Frontal cortex (tissue), 4 donors: ENCODE measurements around the gene LRRC75B. TPM values are rescaled to one million over a fixed set of nuclear protein-coding genes. Genes with fewer than 3 reads are reported as not detected.
"Not testable (repeated sequence)": the region's sequence is repeated elsewhere in the genome, so short reads cannot be mapped to it uniquely, and the experiment has no call there.

ENCODE experiments used
- DNase-seq, 2 donors: peaks; one replicate each; pipeline ENCODE4 v3.0.0; 2012; ENCODE audit warnings: low spot score in 2 of 2
- FAIRE-seq: peaks from 2 replicates; lab custom pipeline; 2012; peaks lifted over from hg19 to GRCh38; lab: Jason Lieb, UNC
- total RNA-seq: library from RNA; depleted of rRNA; stranded (reverse); fragments of >200 nt; gene quantifications from one replicate; pipeline ENCODE4 v1.2.3, GENCODE V29; 2014
- donor health status: control.
- donor health status: control.
- donor health status: control.

LRRC75B gene, protein sequence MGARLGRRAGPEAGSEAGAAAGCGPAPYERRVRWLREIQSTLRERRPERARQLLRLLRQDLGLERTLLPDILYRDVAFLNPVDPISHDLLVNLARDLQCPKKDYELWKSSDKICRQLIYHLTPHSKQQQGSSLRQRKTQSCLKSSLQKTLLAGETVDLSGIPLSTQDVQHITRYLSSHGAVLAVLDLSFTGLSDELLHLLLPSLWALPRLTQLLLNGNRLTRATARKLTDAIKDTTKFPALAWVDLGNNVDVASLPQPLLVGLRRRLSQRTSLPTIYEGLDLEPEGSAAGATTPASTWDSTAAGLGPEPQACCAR
- 8.2 TPM for total RNA-seq

DNA sequence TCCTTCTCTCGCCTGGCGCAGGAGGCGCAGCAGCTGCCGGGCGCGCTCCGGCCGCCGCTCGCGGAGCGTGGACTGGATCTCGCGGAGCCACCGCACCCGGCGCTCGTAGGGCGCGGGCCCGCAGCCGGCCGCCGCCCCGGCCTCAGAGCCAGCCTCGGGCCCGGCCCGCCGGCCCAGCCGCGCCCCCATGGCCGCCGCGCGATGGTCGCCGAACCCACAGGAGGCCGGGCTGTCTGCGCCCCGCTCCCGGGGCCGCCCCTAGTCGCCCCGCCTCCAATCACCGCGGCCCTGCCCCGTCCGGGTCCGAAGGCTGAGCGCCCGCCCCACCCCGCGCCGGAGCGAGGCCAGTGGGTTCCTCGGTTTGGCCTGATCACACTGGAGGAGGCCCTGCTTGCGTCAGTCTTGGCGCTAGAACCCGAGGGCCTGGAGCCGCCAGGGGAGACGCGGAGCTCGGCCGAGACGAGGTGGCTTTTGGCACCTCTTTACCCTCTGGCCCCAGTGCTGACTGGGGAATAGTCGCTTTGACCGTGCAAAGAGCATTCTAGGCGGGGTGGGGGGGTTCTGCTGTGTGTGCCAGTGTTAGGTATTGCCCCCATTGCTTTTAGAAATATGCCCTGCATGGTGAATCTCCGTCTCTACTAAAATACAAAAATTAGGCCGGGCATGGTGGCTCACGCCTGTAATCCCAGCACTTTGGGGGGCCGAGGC is at the start of gene LRRC75B:
Gene LRRC75B, minus strand, starts transcription at position 223 of the 708 bp plus-strand sequence. Its CDS starts 34 bp downstream, at position 189.
- peak; percentile 83 to 92 for DNase-seq
- no peak for FAIRE-seq

DNA sequence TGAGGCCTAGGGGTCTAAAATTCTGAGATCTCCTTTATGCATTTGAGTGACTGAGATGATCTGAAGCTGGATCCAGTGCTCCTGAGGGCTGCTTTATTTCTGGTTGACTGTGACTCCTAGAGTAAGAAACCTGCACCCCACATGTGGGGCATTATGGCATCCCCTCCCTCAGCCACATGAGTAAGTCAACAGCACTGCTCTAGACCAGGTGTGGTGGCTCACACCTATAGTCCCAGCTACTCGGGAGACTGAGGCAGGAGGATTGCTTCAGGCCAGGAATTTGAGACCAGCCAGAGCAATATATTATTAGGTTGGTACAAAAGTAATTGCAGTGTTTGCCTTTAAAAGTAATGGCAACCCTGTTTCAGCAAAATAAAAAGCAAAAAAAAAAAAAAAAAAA is 49.4 kb upstream of the LRRC75B start:
- FAIRE-seq, DNase-seq: not testable (repeated sequence)

DNA sequence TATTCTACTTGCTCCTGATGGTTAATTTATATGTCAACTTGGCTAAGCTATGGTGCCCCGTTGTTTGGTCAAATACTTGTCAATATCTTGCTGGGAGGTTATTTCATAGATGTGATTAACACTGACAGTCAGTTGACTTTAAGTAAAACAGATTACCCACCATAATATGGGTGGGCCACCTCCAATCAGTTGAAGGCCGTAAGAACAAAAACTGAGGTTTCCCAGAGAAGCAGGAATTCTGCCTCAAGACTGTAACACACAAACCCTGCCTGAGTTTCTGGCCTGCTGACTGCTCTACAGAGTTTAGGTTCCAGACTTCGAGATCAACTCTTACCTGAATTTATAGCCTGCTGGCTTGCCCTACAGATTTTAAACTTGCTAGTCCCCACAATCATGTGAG is 43.6 kb upstream of the LRRC75B start:
- not testable (repeated sequence) for FAIRE-seq

DNA sequence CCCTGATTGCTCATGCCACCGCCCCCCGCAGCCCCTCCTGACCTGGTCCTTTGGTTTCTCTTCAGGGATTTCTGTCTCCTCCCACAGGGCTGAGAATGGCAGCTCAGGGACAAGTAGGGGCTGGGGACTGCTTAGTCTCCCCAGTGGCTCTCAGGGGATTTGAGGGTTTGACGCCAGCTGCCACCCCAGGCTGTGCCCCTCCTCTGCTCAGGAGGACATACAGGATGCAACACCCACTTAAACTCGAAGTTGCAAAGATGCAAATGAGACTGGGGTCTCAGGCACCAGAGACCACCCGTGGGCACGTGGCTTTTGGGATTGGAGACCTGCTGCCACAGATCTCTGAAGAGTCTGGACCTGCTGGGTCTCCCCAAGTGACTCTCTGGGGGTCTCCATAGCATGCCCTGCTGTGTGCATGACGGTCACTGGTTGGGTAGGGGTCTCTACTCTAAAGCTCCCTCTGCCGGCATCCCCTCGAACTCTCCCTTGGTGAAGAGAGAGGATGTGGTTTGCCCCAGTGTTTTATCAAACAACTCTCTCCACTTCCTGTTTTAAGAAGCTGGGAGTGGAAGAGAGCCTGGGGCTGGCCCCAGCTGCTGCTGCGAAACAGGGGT is 42.0 kb upstream of the LRRC75B start:
- FAIRE-seq, DNase-seq: not testable (repeated sequence)

More for the DNA sequence above, 43.6 kb upstream of the LRRC75B start:
- DNase-seq: not testable (repeated sequence)

DNA sequence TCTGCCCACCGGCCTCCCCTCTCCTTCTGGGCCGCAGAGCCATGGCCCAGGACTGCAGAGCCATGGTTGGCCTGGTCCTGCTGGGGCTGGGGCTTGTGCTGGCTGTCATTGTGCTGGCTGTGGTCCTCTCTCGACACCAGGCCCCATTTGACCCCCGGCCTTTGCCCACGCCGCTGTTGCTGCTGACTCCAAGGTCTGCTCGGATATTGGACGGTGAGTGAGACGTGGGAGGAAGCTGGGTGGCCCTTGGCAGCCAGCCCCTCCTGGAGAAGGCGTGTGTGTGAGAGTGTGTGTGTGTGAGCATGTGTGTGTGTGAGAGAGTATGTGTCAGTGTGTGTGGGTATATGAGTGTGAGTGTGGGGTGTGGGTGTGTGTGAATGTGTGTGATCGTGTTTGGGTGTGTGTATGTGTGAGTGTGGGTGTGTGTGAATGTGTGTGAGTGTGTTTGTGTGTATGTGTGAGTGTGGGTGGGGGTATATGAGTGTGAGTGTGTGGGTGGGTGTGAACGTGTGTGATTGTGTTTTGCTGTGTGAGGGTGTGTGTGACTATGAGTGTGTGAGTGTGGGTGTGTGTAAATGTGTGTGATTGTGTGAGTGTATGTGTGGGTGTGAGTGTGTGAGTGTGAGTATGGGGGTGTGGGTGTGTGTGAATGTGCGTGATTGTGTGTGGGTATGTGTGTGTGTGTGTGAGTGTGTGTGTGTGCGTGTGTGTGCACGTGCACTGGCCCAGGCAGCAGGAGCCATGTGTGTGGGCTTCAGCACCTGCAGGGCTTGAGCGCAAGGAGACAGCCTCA is 40.6 kb upstream of the LRRC75B start:
- not testable (repeated sequence) for DNase-seq, FAIRE-seq

DNA sequence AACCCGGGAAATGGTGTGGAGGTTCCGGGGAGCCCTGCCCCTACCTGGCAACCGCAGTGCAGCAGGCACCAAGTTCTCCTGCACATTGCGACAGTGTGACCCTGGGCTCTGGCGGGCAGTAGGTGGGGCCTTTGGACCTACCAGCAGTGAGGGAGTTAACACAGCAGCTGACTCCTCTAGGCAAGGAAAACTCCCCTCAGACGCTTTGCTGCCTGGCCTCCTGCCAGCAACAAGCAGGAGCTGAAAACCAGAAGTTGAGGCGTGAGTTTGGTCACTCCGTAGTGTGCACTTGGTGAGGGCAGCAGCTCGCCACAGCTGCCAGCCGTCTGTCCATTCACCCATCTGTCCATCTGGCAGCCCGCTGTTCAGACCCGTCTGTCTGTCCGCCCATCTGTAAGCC is 39.8 kb upstream of the LRRC75B start:
- FAIRE-seq, DNase-seq: not testable (repeated sequence)

DNA sequence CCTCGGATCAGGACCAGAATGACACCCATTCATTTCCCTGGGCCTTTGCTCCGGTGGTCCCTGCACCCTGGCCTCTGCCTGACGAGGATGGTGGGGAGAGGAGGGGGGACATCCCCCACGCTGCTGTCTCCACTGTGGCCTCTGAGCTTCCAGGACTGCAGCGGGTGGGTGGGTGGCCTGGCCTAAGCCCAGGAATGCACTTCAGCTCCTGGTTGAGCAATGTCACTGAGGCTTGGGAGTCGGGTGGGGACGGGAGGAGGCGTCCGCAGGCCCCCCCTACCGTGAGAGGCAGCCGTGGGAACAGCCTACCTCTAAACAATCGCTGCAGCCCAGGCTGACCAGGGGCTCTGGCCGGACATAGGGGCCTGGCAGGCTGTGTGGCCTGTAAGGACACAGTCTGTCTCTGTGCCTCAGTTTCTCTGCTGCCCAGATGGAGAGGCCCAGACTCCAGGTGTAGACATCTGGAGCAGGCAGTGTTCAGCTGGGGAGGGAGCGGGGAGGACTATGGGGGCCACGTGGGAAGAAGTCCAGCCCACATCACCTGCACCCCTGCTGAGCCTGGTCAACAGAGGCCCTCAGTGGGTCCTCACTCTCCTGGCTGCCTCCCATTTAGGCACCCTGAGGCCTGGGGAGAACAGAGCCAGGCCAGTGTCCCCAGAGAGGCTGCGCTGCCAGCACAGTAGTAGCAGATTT is 38.7 kb upstream of the LRRC75B start:
- not testable (repeated sequence) for DNase-seq, FAIRE-seq

DNA sequence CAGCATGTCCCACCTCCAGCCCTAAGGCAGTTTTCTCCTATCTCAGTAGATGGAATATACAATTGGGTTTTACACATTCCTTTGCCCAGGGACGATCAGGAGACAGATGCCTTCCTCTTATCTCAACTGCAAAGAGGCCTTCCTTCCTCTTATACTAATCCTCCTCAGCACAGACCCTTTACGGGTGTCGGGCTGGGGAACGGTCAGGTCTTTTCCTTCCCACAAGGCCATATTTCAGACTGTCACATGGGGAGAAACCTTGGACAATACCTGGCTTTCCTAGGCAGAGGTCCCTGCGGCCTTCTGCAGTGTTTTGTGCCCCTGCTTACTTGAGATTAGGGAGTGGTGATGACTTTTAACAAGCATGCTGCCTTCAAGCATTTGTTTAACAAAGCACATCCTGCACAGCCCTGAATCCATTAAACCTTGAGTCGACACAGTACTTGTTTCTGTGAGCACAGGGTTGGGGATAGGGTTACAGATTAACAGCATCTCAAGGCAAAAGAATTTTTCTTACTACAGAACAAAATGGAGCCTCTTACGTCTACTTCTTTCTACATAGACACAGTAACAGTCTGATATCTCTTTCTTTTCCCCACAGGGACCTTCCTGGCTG is 38.0 kb upstream of the LRRC75B start:
- FAIRE-seq, DNase-seq: not testable (repeated sequence)

DNA sequence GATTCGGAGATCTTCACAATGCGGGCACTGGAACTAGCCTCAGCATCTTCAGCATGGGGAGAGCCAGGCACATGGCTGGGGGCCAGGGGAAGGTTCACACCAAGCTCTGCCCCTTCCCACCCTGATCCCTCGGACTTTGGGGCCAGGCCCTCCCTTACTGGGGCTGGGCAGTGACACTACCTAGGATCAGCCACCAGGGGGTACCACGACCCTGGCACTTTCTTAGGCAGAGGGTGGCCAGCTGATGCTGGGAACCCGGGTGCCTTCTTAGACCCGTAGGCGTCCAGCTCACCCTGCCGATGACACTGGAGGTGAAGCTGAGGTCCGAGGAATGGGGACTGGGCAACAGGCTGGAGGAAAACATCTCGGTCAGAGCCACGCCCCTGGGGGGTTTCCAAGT is 36.2 kb upstream of the LRRC75B start:
- FAIRE-seq: not testable (repeated sequence)

DNA sequence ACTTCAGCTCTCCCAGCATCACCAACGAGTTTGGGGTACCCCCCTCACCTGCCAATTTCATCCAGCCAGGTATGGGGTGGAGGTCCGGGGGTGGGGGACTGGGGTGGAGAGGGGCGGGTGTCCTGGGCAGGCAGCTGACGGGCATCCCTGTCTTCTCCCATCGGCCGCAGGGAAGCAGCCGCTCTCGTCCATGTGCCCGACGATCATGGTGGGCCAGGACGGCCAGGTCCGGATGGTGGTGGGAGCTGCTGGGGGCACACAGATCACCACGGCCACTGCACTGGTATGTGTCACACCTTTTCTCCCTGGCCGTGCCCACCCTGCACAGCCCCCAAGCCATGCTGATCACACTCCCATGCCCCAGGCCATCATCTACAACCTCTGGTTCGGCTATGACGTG is 35.0 kb upstream of the LRRC75B start:
- DNase-seq, FAIRE-seq: not testable (repeated sequence)

More for the DNA sequence above, 36.2 kb upstream of the LRRC75B start:
- not testable (repeated sequence) for DNase-seq

DNA sequence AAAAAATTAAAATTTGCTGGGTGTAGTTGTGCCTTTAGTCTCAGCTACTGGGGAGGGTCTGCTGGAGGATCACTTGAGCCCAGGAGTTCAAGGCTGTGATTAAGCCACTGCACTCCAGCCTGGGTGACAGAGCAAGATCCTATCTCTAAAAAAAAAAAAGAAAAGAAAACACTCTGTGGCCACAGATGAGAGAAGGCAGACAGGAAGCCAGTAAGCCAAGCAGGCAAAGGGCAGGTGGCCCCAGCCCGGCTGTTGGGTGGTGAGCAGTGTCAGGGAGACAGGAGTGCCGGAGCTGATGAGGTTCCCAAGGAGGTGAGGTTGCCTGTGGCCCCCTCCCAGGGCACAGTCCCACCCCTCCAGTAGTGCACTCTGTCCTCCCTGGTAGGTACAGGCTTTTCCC is 29.7 kb upstream of the LRRC75B start:
- not testable (repeated sequence) for DNase-seq, FAIRE-seq

DNA sequence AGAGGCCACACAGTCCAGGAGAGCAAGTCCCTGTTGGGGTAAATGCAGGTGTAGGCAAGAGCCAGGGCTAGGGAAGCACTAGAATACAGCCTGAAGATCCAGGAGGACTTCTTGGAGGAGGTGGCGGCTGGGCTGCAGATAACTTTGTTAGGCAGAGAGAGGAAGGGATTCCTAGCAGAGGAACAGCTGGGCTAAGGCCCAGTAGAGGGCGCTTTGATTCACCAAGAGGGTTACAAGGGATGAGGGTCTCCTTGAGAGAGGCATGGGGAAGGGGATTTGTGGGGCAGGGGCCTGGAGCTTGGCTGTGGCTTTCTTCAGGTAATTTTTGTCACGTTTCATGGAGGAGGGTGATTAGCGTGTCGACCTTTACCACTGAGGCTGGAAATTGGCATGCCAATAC is 28.4 kb upstream of the LRRC75B start:
- not testable (repeated sequence) for DNase-seq, FAIRE-seq

DNA sequence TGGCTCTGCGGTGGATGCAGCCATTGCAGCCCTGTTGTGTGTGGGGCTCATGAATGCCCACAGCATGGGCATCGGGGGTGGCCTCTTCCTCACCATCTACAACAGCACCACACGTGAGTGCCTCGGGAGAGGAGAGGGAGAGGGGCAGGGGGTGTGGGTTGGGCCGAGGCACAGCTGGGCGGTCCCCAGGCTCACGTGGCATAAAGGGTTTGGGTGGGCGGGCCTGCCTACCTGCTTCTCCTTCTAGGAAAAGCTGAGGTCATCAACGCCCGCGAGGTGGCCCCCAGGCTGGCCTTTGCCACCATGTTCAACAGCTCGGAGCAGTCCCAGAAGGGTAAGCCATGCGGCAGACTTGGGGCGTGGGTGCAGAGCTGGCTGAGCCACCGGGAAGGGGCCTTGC is 21.9 kb upstream of the LRRC75B start:
- not testable (repeated sequence) for FAIRE-seq, DNase-seq

DNA sequence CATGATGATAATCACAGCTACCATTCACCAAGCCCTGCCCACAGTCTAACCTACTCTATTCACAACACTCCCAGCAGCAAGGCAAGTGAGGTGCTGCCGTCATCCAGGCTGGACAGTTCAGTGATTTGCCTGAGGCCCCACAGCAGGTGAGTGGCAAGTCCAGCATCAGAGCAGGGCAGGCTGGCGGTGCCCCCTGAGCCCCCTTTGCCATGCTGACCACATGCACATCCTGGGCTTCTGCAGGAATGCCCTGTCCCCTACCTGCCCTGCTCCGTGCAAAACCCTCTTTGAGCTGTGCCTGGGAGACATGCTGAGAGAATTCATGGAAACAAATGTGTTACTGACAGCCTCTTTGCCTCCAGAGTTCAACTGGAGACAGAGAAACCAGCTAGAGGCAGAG is 17.0 kb upstream of the LRRC75B start:
- not testable (repeated sequence) for DNase-seq, FAIRE-seq

DNA sequence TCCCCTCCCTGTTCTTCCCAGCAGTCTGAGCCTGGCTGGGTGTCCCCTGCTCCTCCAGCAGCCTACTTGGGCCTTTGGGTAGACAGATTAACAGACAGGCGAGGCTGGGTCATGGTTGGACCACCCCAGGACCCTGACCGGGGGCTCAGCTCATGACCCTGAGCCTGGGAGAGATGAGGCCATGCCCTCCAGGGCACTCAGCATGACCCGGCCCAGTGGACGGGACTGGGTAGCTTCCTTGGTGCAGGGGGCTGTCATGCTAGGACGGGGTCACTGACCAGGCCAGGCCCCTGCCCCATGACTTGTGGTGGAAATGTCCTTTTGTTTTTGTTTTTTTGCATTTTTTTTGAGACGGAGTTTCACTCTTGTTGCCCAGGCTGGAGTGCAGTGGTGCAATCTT is 15.5 kb upstream of the LRRC75B start:
- DNase-seq, FAIRE-seq: not testable (repeated sequence)

DNA sequence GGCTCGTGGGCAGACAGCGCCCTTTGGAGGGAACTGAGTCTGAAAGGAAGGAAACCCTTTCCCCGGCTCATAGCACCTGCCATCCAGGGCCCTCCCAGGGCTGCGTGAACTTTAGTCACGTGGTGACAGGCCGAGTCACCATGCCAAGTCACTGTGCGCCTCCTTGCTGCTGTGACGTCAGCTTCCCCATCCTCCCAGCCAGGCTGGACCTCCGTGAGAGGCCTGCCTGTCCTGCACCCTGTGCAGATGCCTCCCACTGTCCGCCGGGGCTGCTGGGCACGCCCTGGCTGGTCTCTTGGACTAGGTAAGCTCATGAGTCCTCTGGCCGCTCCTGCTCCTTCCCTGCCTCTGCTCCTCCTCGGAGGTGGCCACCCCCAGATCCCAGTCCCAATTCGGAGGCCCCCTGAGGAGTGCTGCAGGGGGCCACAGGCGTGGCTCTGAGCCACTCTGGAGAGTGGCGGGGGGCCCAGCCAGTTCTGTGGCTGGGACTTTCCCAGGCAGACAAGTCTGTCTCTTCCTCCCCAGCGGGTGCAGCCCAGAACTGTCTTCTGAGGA is 14.6 kb upstream of the LRRC75B start:
- not testable (repeated sequence) for DNase-seq, FAIRE-seq

DNA sequence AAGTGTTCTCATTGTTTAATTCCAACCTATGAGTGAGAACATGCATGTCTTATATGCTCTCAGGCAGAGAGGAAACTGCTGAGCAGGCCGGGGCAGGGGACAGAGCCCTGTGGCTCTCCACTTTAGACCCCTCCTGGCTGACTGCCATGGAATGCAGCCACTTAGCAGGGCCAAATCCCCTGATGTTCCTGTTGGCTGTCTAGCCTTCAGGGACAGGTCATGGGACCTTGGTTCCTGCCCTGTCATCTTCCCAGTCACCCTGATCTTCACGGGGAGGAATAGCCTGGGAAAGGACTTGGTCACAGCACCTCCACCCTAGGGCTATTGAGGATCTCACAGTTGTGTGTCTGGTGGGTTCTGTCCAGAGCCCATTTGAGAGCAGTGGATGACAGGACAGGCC is 13.5 kb upstream of the LRRC75B start:
- DNase-seq, FAIRE-seq: not testable (repeated sequence)
